ENCODE results near the gene PHLDA3. TPM values are rescaled to one million over a fixed set of nuclear protein-coding genes. Genes with fewer than 3 reads are reported as not detected.

Gene PHLDA3
- total RNA-seq, 4 donors from 2014 or later, result 7.4 to 91.8 (median 62.7) TPM

DNA sequence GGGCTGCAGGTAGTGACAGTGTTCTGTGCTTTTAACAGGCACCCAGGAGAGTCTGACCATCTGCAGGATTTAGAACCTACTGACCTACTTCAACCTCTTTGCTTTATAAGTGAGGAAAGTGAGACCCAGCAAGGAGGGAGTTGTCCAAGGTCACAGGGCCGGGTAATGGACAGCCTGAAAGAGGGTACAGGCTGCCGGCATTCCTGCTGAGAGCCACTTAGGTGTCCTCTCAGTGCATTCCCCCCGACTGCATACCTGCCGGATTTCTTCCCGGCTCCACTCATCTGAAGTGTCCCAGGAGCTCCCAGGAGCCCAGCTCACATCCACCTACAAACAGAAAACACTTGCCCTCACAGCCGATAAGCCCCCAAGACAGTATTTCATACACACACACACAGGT, 13.9 kb downstream of the PHLDA3 start:
- Histone ChIP-seq H3K27ac (peak overlapping the region in 3 of 4 donors; percentile 92 to 100 (median 100)), H3K27me3 (no peaks in the 10 kb centered on the region)
- in situ Hi-C loops (cut with MboI; ENCODE audit: low sequenced_read_pairs in 4 of 4), result no loop called here

DNA sequence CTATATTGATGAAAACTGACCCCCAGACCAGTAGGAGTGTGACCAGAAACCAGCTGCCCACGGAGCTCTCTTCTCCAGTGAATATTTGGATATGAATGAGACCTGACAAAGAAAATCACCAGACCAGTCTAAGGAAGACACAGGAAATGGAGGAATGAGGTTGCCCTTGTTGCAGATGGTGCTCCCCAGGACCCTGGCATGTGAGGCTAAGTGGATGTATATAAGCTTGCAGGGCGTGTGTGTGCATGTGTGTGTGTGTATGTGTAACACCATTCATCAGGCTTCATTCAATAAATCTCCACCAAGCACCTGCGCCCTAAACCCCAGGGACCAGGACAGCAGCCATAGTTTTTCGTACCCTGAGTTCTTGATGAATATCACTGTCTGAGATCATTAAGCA, 14.4 kb downstream of the PHLDA3 start:
- Histone ChIP-seq H3K27me3 (no peaks in the 10 kb centered on the region), H3K4me1 (peaks cover 39 to 46% of the 10 kb centered on the region in 2 donors), H3K4me3 (no peak overlapping the region), H3K27ac (no peak overlapping the region), H3K9me3 (no peaks in the 10 kb centered on the region), H3K36me3 (no peaks in the 10 kb centered on the region)
- TF ChIP-seq, protein P1, sequence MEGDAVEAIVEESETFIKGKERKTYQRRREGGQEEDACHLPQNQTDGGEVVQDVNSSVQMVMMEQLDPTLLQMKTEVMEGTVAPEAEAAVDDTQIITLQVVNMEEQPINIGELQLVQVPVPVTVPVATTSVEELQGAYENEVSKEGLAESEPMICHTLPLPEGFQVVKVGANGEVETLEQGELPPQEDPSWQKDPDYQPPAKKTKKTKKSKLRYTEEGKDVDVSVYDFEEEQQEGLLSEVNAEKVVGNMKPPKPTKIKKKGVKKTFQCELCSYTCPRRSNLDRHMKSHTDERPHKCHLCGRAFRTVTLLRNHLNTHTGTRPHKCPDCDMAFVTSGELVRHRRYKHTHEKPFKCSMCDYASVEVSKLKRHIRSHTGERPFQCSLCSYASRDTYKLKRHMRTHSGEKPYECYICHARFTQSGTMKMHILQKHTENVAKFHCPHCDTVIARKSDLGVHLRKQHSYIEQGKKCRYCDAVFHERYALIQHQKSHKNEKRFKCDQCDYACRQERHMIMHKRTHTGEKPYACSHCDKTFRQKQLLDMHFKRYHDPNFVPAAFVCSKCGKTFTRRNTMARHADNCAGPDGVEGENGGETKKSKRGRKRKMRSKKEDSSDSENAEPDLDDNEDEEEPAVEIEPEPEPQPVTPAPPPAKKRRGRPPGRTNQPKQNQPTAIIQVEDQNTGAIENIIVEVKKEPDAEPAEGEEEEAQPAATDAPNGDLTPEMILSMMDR (IDR thresholded peaks at IDR 0.05 in 4 of 5, conservative IDR thresholded peaks at IDR 0.05 in 1 of 5), result no peak
- no peak for TF ChIP-seq POLR2A (IDR thresholded peaks at IDR 0.05)
- ATAC-seq (no peak), DNase-seq (no peak)
- in situ Hi-C loops (cut with MboI; ENCODE audit: low sequenced_read_pairs in 4 of 4), result no loop called here
- intact Hi-C loops (cut with DNase I; ENCODE audit: low total_unique reads), result no loop called here

More for the DNA sequence above, 13.9 kb downstream of the PHLDA3 start:
- TF ChIP-seq POLR2A (IDR thresholded peaks at IDR 0.05), result no peak
- TF ChIP-seq, protein P1 (IDR thresholded peaks at IDR 0.05 in 4 of 5, conservative IDR thresholded peaks at IDR 0.05 in 1 of 5), result no peak
- no peaks in the 10 kb centered on the region for H3K36me3 ChIP-seq
- DNase-seq (no peak), ATAC-seq (no peak)
- no peak overlapping the region for H3K4me3 ChIP-seq
- no peaks in the 10 kb centered on the region for H3K9me3 ChIP-seq
- H3K4me1 ChIP-seq, result peaks cover 38 to 48% of the 10 kb centered on the region in 2 donors
- intact Hi-C loops (cut with DNase I; ENCODE audit: low total_unique reads), result no loop called here

DNA sequence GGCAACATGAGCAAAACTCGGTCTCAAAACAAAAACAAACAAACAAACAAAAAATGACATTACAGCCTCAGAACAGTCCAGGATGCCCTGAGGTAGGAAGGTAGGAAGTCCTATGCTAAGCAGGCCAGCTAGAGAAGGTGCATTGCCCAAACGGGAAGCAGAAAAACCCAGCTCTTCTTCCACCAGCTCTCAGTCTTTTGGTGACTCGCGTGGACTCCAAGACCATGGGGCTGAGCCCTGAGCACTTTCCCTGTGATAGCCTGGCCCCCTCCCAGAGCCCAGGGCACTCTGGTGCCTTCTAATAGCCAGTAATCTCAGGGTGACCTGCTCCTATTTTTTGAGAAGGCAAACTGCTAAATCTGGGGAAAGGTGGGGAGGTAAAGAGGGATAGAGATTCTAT, 16.1 kb downstream of the PHLDA3 start:
- DNase-seq (peak in 1 of 2 donors; percentile 5), ATAC-seq (no peak)
- Histone ChIP-seq H3K9me3 (no peaks in the 10 kb centered on the region), H3K4me3 (no peak overlapping the region), H3K27ac (no peak overlapping the region), H3K4me1 (peaks cover 44 to 50% of the 10 kb centered on the region in 2 donors), H3K36me3 (no peaks in the 10 kb centered on the region), H3K27me3 (no peaks in the 10 kb centered on the region)
- in situ Hi-C loops (cut with MboI; ENCODE audit: low sequenced_read_pairs in 4 of 4), result no loop called here
- no peak for TF ChIP-seq POLR2A (IDR thresholded peaks at IDR 0.05)
- TF ChIP-seq, protein P1 (IDR thresholded peaks at IDR 0.05 in 4 of 5, conservative IDR thresholded peaks at IDR 0.05 in 1 of 5), result no peak
- intact Hi-C loops (cut with DNase I; ENCODE audit: low total_unique reads), result no loop called here

DNA sequence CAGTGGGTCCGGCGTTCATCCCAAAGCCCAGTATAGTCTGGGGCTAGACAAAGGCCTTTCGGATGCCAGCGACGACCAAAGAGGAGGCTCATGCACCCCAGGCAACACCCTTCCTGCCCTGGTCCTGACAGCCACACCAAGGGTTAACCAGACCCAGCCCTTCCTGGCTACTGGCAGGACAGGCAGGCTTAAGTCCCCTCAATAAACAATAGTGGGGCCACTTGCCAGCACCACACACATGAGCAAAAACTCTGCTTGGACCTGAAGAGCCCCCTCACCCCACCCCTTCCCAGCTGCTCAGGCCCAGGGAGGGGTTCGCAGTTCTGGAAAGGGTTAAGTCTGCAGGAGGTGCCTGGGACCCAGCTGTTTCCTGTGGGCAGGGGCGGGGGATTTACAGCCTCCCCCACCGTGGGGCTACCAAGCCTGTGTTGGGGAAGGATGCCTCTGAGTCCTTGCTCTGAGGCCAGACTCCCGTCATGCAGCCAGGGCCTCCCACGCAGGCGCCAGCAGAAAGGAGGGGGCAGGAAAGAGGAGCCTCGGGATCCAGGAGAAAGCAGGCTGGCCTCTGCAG, 18.2 kb downstream of the PHLDA3 start:
- no peaks in the 10 kb centered on the region for H3K36me3 ChIP-seq
- H3K4me3 ChIP-seq, result no peak overlapping the region
- H3K27ac ChIP-seq, result peak overlapping the region in 3 of 4 donors; percentile 35 to 53 (median 37)
- H3K9me3 ChIP-seq, result no peaks in the 10 kb centered on the region
- ATAC-seq (peak; percentile 6 to 21), DNase-seq (peak in 1 of 2 donors; percentile 45)
- H3K27me3 ChIP-seq, result no peaks in the 10 kb centered on the region
- TF ChIP-seq, protein P1 (IDR thresholded peaks at IDR 0.05 in 4 of 5, conservative IDR thresholded peaks at IDR 0.05 in 1 of 5), result no peak
- TF ChIP-seq POLR2A (IDR thresholded peaks at IDR 0.05), result no peak
- intact Hi-C loops (cut with DNase I; ENCODE audit: low total_unique reads) (no loop called here), in situ Hi-C loops (cut with MboI; ENCODE audit: low sequenced_read_pairs in 4 of 4) (no loop called here)
- H3K4me1 ChIP-seq, result peaks cover 26 to 32% of the 10 kb centered on the region in 2 donors
